ENCODE measurements around the gene LTF. TPM values are rescaled to one million over a fixed set of nuclear protein-coding genes. Genes with fewer than 3 reads are reported as not detected.

The LTF gene
- total RNA-seq, 6 donors from 2014 or later: 3.3 to 85.9 (median 12.5) TPM

DNA sequence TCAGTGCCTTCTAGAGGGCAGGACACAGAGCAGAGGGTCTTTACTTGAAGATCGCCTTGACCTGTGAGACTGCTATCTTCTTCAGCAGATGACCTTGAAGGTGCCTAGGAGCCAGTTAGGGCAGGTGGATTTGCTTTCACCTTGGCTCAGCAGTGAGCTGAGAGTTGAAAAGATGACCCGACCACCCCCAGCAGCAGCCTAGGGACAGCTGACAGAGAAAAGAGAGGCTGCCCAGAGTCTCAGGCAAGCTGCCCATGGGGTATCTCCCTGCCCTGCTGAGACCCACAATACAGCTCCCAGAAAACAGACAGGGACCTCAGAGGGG, 453 bp upstream of the LTF start:
- WGBS, 2 donors: 52 to 73% methylated on average over 2 of the region's 2 CpGs
- ATAC-seq (ENCODE audit: low FRiP score in 2 of 2) (no peak), DNase-seq (no peak)
- no peak for TF ChIP-seq POLR2A (IDR thresholded peaks at IDR 0.05)
- no peak for TF ChIP-seq POLR2AphosphoS5 (IDR thresholded peaks at IDR 0.05)
- no peak for TF ChIP-seq EP300 (IDR thresholded peaks at IDR 0.05)
- TF ChIP-seq, protein P1, sequence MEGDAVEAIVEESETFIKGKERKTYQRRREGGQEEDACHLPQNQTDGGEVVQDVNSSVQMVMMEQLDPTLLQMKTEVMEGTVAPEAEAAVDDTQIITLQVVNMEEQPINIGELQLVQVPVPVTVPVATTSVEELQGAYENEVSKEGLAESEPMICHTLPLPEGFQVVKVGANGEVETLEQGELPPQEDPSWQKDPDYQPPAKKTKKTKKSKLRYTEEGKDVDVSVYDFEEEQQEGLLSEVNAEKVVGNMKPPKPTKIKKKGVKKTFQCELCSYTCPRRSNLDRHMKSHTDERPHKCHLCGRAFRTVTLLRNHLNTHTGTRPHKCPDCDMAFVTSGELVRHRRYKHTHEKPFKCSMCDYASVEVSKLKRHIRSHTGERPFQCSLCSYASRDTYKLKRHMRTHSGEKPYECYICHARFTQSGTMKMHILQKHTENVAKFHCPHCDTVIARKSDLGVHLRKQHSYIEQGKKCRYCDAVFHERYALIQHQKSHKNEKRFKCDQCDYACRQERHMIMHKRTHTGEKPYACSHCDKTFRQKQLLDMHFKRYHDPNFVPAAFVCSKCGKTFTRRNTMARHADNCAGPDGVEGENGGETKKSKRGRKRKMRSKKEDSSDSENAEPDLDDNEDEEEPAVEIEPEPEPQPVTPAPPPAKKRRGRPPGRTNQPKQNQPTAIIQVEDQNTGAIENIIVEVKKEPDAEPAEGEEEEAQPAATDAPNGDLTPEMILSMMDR (IDR thresholded peaks at IDR 0.05): no peak
- H3K27ac ChIP-seq: peak overlapping the region in 1 of 4 donors; percentile 43
- peaks cover 9 to 45% (median 30%) of the 10 kb centered on the region in 4 donors for H3K4me1 ChIP-seq
- no peaks in the 10 kb centered on the region for H3K27me3 ChIP-seq
- no peaks in the 10 kb centered on the region for H3K9me3 ChIP-seq
- peak overlapping the region in 1 of 4 donors; percentile 37 for H3K4me3 ChIP-seq
- no peaks in the 10 kb centered on the region for H3K36me3 ChIP-seq

DNA sequence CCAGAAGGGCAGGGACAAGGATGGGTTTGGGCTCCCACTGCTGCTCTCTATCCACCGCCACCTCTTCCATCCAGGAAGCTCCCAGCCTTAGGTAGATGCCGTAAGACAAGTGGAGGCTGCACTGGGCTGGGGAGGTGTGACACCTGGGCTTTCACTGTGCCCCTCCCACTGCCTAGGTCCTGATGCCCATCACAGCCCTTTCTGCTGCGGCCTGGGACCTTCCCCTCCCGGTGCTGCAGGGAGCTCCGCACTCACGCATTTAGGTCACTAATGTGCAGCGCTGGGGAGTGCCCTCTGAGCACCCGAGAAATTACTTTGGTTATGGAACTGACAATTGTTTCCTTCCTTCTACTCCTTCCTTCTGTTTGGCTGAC, 850 bp downstream of the LTF start:
- H3K9me3 ChIP-seq: no peaks in the 10 kb centered on the region
- H3K36me3 ChIP-seq: no peaks in the 10 kb centered on the region
- H3K27me3 ChIP-seq: no peaks in the 10 kb centered on the region
- peaks cover 9 to 37% (median 27%) of the 10 kb centered on the region in 4 donors for H3K4me1 ChIP-seq
- peak overlapping the region in 2 of 4 donors; percentile 44 to 57 for H3K27ac ChIP-seq
- no peak for TF ChIP-seq EP300 (IDR thresholded peaks at IDR 0.05)
- no peak for TF ChIP-seq POLR2A (IDR thresholded peaks at IDR 0.05)
- TF ChIP-seq POLR2AphosphoS5 (IDR thresholded peaks at IDR 0.05): no peak
- TF ChIP-seq, protein P1 (IDR thresholded peaks at IDR 0.05): no peak
- WGBS, 2 donors: 71 to 85% methylated on average over 7 to 8 of the region's 8 CpGs
- no peak for DNase-seq
- H3K4me3 ChIP-seq: peak overlapping the region in 1 of 4 donors; percentile 37
- ATAC-seq (ENCODE audit: low FRiP score in 2 of 2): peak in 1 of 2 donors; percentile 5

DNA sequence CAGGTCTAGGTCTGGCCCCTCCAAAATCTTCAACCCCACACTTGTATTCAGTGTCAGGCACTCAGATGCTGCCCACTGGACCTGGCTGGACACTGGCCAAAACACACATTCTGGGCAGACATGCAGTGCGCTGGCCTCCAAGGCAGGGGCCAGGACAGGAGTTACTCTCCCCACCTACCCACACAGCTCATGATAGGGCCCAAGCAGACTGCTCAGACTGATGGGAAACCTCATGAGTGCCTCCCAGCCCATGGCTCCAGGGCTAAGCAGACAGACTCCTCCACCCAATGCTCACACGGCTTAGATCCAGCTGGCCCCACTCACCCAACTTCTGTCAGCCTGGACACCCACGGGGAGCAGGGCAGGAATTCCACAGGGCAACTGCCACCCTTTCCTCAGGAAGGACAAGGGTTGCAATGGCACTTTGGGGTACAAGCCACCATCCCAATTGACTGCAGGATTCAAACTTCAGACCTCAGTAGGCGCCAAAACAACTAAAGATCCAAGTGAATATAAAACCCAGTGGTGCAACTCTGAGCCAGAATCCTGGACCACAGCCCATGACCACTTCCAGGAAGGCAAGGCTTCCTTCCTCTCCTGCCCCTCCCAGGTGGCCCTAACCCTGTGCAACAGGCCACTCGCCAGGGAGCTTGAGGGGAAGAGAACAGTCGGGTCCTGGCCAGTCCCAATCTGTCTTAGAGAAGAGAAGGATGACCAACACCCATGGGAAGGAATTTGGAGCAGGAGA, 1.4 kb downstream of the LTF start:
- H3K27me3 ChIP-seq: no peaks in the 10 kb centered on the region
- TF ChIP-seq, protein P1 (IDR thresholded peaks at IDR 0.05): no peak
- TF ChIP-seq POLR2AphosphoS5 (IDR thresholded peaks at IDR 0.05) (no peak), EP300 (IDR thresholded peaks at IDR 0.05) (no peak), POLR2A (IDR thresholded peaks at IDR 0.05) (no peak)
- no peaks in the 10 kb centered on the region for H3K9me3 ChIP-seq
- no peaks in the 10 kb centered on the region for H3K36me3 ChIP-seq
- 53 to 63% methylated on average over 6 of the region's 6 CpGs for WGBS, 2 donors
- peak overlapping the region; percentile 5 to 57 (median 46) for H3K27ac ChIP-seq
- peak; percentile 13 to 44 for ATAC-seq (ENCODE audit: low FRiP score in 2 of 2)
- H3K4me1 ChIP-seq: peaks cover 9 to 37% (median 27%) of the 10 kb centered on the region in 4 donors
- no peak for DNase-seq
- peak overlapping the region in 2 of 4 donors; percentile 12 to 37 for H3K4me3 ChIP-seq

DNA sequence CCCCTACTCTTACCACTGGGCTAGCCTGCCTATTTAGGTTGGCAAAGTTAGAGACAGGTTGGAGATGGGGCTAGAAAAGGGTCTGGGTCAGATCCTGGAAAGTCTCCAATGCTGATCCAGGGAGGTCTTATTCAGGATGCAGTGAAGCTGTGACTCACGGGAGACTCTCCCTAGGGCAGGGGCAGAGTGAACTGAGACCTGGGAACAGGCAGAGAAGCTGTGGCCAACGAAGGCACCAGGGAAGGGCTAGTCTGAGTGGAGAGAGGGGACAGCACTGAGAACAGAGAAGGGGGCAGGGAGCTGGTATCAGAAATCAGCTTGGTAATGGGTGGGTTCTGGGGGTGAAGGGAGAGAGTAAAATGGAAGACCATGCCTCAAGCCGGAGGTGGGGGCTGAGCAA, 2.2 kb downstream of the LTF start:
- H3K27me3 ChIP-seq: no peaks in the 10 kb centered on the region
- peaks cover 9 to 37% (median 27%) of the 10 kb centered on the region in 4 donors for H3K4me1 ChIP-seq
- peak overlapping the region; percentile 5 to 57 (median 46) for H3K27ac ChIP-seq
- TF ChIP-seq POLR2A (IDR thresholded peaks at IDR 0.05): no peak
- TF ChIP-seq, protein P1 (IDR thresholded peaks at IDR 0.05): no peak
- TF ChIP-seq POLR2AphosphoS5 (IDR thresholded peaks at IDR 0.05): no peak
- TF ChIP-seq EP300 (IDR thresholded peaks at IDR 0.05): no peak
- 59 to 72% methylated on average over 3 of the region's 3 CpGs for WGBS, 2 donors
- no peaks in the 10 kb centered on the region for H3K9me3 ChIP-seq
- H3K36me3 ChIP-seq: no peaks in the 10 kb centered on the region
- peak overlapping the region in 2 of 4 donors; percentile 14 to 37 for H3K4me3 ChIP-seq
- no peak for ATAC-seq (ENCODE audit: low FRiP score in 2 of 2)
- DNase-seq: no peak
